ENCODE results near the gene PTTG1IP.

PTTG1IP gene

GRCh38 chr21:44909719-44910118 is 36.2 kb upstream of the PTTG1IP start:
- DNase-seq (ENCODE audit: extremely low spot score): no peak
- no peak for TF ChIP-seq CTCF (IDR thresholded peaks at IDR 0.05; ENCODE audit: control extremely low read depth, extremely low read depth, low read depth, missing control alignments)
- CTCF ChIA-PET: interaction anchor here (0.9 to 2.8 kb wide), 3 partner anchors 17 to 108 kb away, joined by 3 to 13 read pairs (median 3); partner anchors contain the start of gene UBE2G2
- POLR2A ChIA-PET: no interaction called here

- CTCF ChIA-PET: interaction anchor here (0.9 to 3.0 kb wide), 4 partner anchors 15 to 116 kb away, joined by 3 to 26 read pairs (median 4); partner anchors contain the start of gene UBE2G2
- no peak for DNase-seq (ENCODE audit: extremely low spot score)
- TF ChIP-seq CTCF (IDR thresholded peaks at IDR 0.05; ENCODE audit: control extremely low read depth, extremely low read depth, low read depth, missing control alignments): no peak
- POLR2A ChIA-PET: no interaction called here
Observed at GRCh38 chr21:44908908-44909307, 35.4 kb upstream of the PTTG1IP start.

- no peak for DNase-seq (ENCODE audit: extremely low spot score)
- ChIA-PET CTCF (interaction anchor here (0.7 to 3.0 kb wide), 10 partner anchors 10 to 115 kb away, joined by 3 to 26 read pairs (median 4); partner anchors contain the start of gene UBE2G2), POLR2A (interaction anchor here (0.7 kb wide), 1 partner anchor 62 kb away, joined by 3 read pairs; no protein-coding TSS in a partner anchor)
- no peak for TF ChIP-seq CTCF (IDR thresholded peaks at IDR 0.05; ENCODE audit: control extremely low read depth, extremely low read depth, low read depth, missing control alignments)
Observed at GRCh38 chr21:44907966-44908895, 34.7 kb upstream of the PTTG1IP start.

GRCh38 chr21:44907225-44907965 is 33.9 kb upstream of the PTTG1IP start:
- ChIA-PET CTCF (interaction anchor here (0.7 to 3.0 kb wide), 11 partner anchors 9 to 192 kb away, joined by 3 to 26 read pairs (median 4); partner anchors contain the start of gene UBE2G2), POLR2A (interaction anchor here (0.7 kb wide), 1 partner anchor 63 kb away, joined by 3 read pairs; no protein-coding TSS in a partner anchor)
- TF ChIP-seq CTCF (IDR thresholded peaks at IDR 0.05; ENCODE audit: control extremely low read depth, extremely low read depth, low read depth, missing control alignments): no peak
- no peak for DNase-seq (ENCODE audit: extremely low spot score)

GRCh38 chr21:44905728-44906090 is 32.2 kb upstream of the PTTG1IP start:
- DNase-seq (ENCODE audit: extremely low spot score): no peak
- ChIA-PET CTCF (interaction anchor here (0.7 to 3.0 kb wide), 2 partner anchors 12 kb away, joined by 4 to 26 read pairs; no protein-coding TSS in a partner anchor), POLR2A (no interaction called here)
- no peak for TF ChIP-seq CTCF (IDR thresholded peaks at IDR 0.05; ENCODE audit: control extremely low read depth, extremely low read depth, low read depth, missing control alignments)
